ENCODE measurements around the gene EEF2K. TPM values are rescaled to one million over a fixed set of nuclear protein-coding genes. Genes with fewer than 3 reads are reported as not detected.
A peak's percentile ranks its signal among the peaks of the same experiment; 100 is the strongest.

EEF2K gene
- total and polyA plus RNA-seq, 2 of the 13 experiments (the other 11 are each of a cell fraction or from before 2014, with no cell fraction given): 22.0 to 23.8 TPM

DNA sequence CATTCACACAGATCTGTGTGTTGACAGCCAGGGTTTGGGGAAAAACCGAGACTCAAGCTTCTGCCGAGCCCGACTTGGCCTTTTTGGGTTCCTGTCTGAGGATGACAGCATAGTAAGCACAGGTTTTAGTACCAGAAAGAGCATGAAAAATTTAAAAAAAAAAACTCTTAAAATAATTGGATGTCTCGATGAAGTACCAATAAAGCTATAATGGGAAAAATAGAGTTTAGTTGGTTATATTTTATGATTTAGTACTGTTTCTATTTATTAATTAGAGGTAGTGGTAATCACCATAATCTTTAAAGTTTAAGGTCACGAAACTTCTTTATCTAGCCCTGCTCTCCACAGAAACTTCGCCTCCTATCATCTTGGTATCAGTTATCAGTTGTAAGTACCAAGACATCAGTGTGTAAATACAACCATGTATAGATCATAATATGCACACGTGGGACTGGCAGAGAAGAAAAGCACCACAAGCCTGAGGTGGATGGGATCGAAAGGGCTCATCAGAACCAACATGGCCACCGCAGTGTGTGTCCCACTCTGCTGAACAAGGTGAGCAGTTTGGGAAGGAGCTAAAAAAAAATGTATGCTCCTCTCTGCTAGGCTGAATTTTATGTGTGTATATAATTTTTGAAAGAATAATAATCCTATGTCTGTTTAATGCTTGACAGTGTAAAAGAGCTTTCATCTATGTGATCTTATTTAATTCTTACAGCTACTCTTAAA, 14.4 kb upstream of the EEF2K start (continued):
- TF ChIP-seq, protein P1, sequence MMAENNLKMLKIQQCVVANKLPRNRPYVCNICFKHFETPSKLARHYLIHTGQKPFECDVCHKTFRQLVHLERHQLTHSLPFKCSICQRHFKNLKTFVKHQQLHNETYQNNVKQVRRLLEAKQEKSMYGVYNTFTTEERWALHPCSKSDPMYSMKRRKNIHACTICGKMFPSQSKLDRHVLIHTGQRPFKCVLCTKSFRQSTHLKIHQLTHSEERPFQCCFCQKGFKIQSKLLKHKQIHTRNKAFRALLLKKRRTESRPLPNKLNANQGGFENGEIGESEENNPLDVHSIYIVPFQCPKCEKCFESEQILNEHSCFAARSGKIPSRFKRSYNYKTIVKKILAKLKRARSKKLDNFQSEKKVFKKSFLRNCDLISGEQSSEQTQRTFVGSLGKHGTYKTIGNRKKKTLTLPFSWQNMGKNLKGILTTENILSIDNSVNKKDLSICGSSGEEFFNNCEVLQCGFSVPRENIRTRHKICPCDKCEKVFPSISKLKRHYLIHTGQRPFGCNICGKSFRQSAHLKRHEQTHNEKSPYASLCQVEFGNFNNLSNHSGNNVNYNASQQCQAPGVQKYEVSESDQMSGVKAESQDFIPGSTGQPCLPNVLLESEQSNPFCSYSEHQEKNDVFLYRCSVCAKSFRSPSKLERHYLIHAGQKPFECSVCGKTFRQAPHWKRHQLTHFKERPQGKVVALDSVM (CRISPR knock-in tag; IDR thresholded peaks at IDR 0.05): no peak
- TF ChIP-seq FOXA3 (CRISPR knock-in tag; IDR thresholded peaks at IDR 0.05) (no peak), KLF15 (CRISPR knock-in tag; IDR thresholded peaks at IDR 0.05; ENCODE audit: borderline replicate concordance) (no peak), SIX4 (CRISPR knock-in tag; IDR thresholded peaks at IDR 0.05) (no peak; the same call in 1 of the 2 replicates), ZFP90 (CRISPR knock-in tag; IDR thresholded peaks at IDR 0.05; ENCODE audit: borderline replicate concordance) (no peak), SIN3A (IDR thresholded peaks at IDR 0.05; ENCODE audit: borderline replicate concordance, low read depth, low read length) (no peak), SNAPC2 (CRISPR knock-in tag; IDR thresholded peaks at IDR 0.05) (no peak; the same call in none of the 2 replicates), HDAC6 (IDR thresholded peaks at IDR 0.05; ENCODE audit: low read depth, low read length) (no peak), TRIM24 (CRISPR knock-in tag; IDR thresholded peaks at IDR 0.05) (no peak), NCOR1 (IDR thresholded peaks at IDR 0.05; ENCODE audit: borderline replicate concordance, low read length) (no peak), SMAD9 (CRISPR knock-in tag; IDR thresholded peaks at IDR 0.05) (no peak), ZNF205 (CRISPR knock-in tag; IDR thresholded peaks at IDR 0.05) (no peak), ZSCAN21 (CRISPR knock-in tag; IDR thresholded peaks at IDR 0.05; ENCODE audit: borderline replicate concordance) (0 out of 2 replicates have a peak, but pooled peaks have one; percentile 2), MEIS1 (CRISPR knock-in tag; IDR thresholded peaks at IDR 0.05; ENCODE audit: borderline replicate concordance) (no peak)
- TF ChIP-seq, protein P2, sequence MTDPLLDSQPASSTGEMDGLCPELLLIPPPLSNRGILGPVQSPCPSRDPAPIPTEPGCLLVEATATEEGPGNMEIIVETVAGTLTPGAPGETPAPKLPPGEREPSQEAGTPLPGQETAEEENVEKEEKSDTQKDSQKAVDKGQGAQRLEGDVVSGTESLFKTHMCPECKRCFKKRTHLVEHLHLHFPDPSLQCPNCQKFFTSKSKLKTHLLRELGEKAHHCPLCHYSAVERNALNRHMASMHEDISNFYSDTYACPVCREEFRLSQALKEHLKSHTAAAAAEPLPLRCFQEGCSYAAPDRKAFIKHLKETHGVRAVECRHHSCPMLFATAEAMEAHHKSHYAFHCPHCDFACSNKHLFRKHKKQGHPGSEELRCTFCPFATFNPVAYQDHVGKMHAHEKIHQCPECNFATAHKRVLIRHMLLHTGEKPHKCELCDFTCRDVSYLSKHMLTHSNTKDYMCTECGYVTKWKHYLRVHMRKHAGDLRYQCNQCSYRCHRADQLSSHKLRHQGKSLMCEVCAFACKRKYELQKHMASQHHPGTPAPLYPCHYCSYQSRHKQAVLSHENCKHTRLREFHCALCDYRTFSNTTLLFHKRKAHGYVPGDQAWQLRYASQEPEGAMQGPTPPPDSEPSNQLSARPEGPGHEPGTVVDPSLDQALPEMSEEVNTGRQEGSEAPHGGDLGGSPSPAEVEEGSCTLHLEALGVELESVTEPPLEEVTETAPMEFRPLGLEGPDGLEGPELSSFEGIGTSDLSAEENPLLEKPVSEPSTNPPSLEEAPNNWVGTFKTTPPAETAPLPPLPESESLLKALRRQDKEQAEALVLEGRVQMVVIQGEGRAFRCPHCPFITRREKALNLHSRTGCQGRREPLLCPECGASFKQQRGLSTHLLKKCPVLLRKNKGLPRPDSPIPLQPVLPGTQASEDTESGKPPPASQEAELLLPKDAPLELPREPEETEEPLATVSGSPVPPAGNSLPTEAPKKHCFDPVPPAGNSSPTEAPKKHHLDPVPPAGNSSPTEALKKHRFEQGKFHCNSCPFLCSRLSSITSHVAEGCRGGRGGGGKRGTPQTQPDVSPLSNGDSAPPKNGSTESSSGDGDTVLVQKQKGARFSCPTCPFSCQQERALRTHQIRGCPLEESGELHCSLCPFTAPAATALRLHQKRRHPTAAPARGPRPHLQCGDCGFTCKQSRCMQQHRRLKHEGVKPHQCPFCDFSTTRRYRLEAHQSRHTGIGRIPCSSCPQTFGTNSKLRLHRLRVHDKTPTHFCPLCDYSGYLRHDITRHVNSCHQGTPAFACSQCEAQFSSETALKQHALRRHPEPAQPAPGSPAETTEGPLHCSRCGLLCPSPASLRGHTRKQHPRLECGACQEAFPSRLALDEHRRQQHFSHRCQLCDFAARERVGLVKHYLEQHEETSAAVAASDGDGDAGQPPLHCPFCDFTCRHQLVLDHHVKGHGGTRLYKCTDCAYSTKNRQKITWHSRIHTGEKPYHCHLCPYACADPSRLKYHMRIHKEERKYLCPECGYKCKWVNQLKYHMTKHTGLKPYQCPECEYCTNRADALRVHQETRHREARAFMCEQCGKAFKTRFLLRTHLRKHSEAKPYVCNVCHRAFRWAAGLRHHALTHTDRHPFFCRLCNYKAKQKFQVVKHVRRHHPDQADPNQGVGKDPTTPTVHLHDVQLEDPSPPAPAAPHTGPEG (CRISPR knock-in tag; IDR thresholded peaks at IDR 0.05): no peak; the same call in 1 of the 2 replicates
- TF ChIP-seq, protein P3, sequence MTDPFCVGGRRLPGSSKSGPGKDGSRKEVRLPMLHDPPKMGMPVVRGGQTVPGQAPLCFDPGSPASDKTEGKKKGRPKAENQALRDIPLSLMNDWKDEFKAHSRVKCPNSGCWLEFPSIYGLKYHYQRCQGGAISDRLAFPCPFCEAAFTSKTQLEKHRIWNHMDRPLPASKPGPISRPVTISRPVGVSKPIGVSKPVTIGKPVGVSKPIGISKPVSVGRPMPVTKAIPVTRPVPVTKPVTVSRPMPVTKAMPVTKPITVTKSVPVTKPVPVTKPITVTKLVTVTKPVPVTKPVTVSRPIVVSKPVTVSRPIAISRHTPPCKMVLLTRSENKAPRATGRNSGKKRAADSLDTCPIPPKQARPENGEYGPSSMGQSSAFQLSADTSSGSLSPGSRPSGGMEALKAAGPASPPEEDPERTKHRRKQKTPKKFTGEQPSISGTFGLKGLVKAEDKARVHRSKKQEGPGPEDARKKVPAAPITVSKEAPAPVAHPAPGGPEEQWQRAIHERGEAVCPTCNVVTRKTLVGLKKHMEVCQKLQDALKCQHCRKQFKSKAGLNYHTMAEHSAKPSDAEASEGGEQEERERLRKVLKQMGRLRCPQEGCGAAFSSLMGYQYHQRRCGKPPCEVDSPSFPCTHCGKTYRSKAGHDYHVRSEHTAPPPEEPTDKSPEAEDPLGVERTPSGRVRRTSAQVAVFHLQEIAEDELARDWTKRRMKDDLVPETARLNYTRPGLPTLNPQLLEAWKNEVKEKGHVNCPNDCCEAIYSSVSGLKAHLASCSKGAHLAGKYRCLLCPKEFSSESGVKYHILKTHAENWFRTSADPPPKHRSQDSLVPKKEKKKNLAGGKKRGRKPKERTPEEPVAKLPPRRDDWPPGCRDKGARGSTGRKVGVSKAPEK (CRISPR knock-in tag; IDR thresholded peaks at IDR 0.05; ENCODE audit: borderline replicate concordance): no peak
- TF ChIP-seq, protein P4, sequence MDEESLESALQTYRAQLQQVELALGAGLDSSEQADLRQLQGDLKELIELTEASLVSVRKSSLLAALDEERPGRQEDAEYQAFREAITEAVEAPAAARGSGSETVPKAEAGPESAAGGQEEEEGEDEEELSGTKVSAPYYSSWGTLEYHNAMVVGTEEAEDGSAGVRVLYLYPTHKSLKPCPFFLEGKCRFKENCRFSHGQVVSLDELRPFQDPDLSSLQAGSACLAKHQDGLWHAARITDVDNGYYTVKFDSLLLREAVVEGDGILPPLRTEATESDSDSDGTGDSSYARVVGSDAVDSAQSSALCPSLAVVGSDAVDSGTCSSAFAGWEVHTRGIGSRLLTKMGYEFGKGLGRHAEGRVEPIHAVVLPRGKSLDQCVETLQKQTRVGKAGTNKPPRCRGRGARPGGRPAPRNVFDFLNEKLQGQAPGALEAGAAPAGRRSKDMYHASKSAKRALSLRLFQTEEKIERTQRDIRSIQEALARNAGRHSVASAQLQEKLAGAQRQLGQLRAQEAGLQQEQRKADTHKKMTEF (CRISPR knock-in tag; IDR thresholded peaks at IDR 0.05): no peak

All from HepG2 (cell line).